HG02763 (cell line): Measurements from ENCODE around the gene MYO7A.

Experiments
- ATAC-seq: cut with Tn5 transposase; IDR thresholded peaks from one replicate; pipeline ENCODE4 v1.9.1; 2021; ENCODE audit warnings: mild to moderate bottlenecking, moderate library complexity; ENCODE audit not compliant: unreplicated experiment

The MYO7A gene

GRCh38 chr11:77211040-77211451, 83.0 kb downstream of the MYO7A start:
- no peak for ATAC-seq

GRCh38 chr11:77211594-77212251, 83.7 kb downstream of the MYO7A start:
- ATAC-seq, result no peak

- ATAC-seq, result no peak
Measured at GRCh38 chr11:77212314-77213007, 84.4 kb downstream of the MYO7A start.

GRCh38 chr11:77213029-77213579, 85.1 kb downstream of the MYO7A start:
- no peak for ATAC-seq

GRCh38 chr11:77213589-77214428, 85.8 kb downstream of the MYO7A start:
- ATAC-seq, result no peak

- no peak for ATAC-seq
Measured at GRCh38 chr11:77214557-77214956, 86.5 kb downstream of the MYO7A start.

- ATAC-seq, result no peak
Measured at GRCh38 chr11:77215106-77215505, 87.1 kb downstream of the MYO7A start.

GRCh38 chr11:77217156-77217555, 89.1 kb downstream of the MYO7A start:
- no peak for ATAC-seq

- no peak for ATAC-seq
Measured at GRCh38 chr11:77223797-77224196, 95.8 kb downstream of the MYO7A start.

- no peak for ATAC-seq
Measured at GRCh38 chr11:77230878-77231605, 103.0 kb downstream of the MYO7A start.

GRCh38 chr11:77231800-77232199, 103.8 kb downstream of the MYO7A start:
- no peak for ATAC-seq

GRCh38 chr11:77232242-77232641, 104.2 kb downstream of the MYO7A start:
- ATAC-seq, result no peak

GRCh38 chr11:77233011-77233410, 105.0 kb downstream of the MYO7A start:
- no peak for ATAC-seq

- ATAC-seq, result no peak
Measured at GRCh38 chr11:77236901-77237300, 108.9 kb downstream of the MYO7A start.

- ATAC-seq, result no peak
Measured at GRCh38 chr11:77244277-77245027, 116.4 kb downstream of the MYO7A start.

- no peak for ATAC-seq
Measured at GRCh38 chr11:77249427-77249826, 121.4 kb downstream of the MYO7A start.

GRCh38 chr11:77250881-77251640, 123.0 kb downstream of the MYO7A start:
- no peak for ATAC-seq

- no peak for ATAC-seq
Measured at GRCh38 chr11:77252555-77253270, 124.7 kb downstream of the MYO7A start.

GRCh38 chr11:77253690-77254089, 125.6 kb downstream of the MYO7A start:
- ATAC-seq, result no peak
